ENCODE data around the gene PDS5B. TPM values are rescaled to one million over a fixed set of nuclear protein-coding genes. Genes with fewer than 3 reads are reported as not detected.
A peak's percentile ranks its signal among the peaks of the same experiment; 100 is the strongest.

PDS5B gene
- total and polyA plus RNA-seq, 7 experiments from 2014 or later = 36.0 to 68.0 (median 44.2) TPM

- H3K27ac Mint-ChIP-seq = no peak overlapping the region
- H3K9me3 ChIP-seq (ENCODE audit: control insufficient read depth in 2 of 3, low read length in 3 of 3) = no peaks in the 10 kb centered on the region
- H3K27ac ChIP-seq (ENCODE audit: low read depth, low read length) = no peak overlapping the region
- no peaks in the 10 kb centered on the region for H3K27me3 Mint-ChIP-seq
- H3K4me1 Mint-ChIP-seq = peaks cover 0 to 14% (median 0%) of the 10 kb centered on the region in 7 donors
- H3K4me3 Mint-ChIP-seq = no peak overlapping the region
- no peak overlapping the region for H3K4me3 ChIP-seq (ENCODE audit: low read length)
- no peak for DNase-seq
- ChIA-PET POLR2A (no interaction called here), CTCF (no interaction called here)
- intact Hi-C loops (cut with micrococcal nuclease) = no loop called here
- no peak for ATAC-seq
- H3K4me1 ChIP-seq (ENCODE audit: control insufficient read depth in 2 of 2, insufficient read depth in 2 of 2, low read length in 2 of 2) = no peaks in the 10 kb centered on the region
- peaks cover 8 to 46% (median 12%) of the 10 kb centered on the region in 3 experiments for H3K36me3 ChIP-seq (ENCODE audit: control insufficient read depth in 2 of 3, insufficient read depth in 3 of 3, low read length in 3 of 3)
- H3K9me3 Mint-ChIP-seq = peaks cover 0 to 11% (median 6%) of the 10 kb centered on the region in 11 donors
- peaks cover 36 to 78% (median 60%) of the 10 kb centered on the region in 5 donors for H3K36me3 Mint-ChIP-seq
- H3K27me3 ChIP-seq (ENCODE audit: control insufficient read depth in 2 of 2, insufficient read depth in 2 of 2, low read length in 2 of 2) = no peaks in the 10 kb centered on the region
Measured at GRCh38 chr13:32761472-32761871, 175.2 kb downstream of the PDS5B start.

- CTCF ChIA-PET = no interaction called here
- intact Hi-C loops (cut with micrococcal nuclease) = loop anchor here in 1 of 2 donors (2.0 kb wide), 1 partner anchor 14 kb away; no protein-coding TSS in a partner anchor
Measured at GRCh38 chr13:32779119-32779518, 192.9 kb downstream of the PDS5B start.

DNA sequence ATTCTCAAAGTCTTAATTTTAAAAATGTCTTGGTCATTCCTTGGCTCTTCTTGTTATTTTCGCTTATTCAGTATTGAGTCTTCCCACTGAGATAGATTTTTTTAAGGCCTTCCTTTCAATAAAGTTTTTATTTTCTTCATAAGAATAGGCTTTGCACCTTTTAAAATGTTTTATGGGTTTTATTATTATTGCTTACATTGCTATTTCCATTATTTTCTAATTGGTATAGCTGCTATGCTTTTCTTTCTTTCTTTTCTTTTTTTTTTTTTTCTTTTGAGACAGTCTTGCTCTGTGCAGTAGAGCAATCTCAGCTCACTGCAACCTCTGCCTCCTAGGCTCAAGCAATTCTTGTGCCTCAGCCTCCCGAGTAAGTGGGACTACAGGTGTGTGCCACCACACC is 195.7 kb downstream of the PDS5B start:
- POLR2A ChIA-PET = interaction anchor here (0.6 to 2.1 kb wide), 2 partner anchors 11 to 745 kb away, joined by 3 to 5 read pairs; no protein-coding TSS in a partner anchor
- ATAC-seq (no peak), DNase-seq (no peak)
- H3K27me3 ChIP-seq (ENCODE audit: control insufficient read depth in 2 of 2, insufficient read depth in 2 of 2, low read length in 2 of 2) = no peaks in the 10 kb centered on the region
- Mint-ChIP-seq H3K27me3 (no peaks in the 10 kb centered on the region), H3K9me3 (peaks cover 0 to 13% (median 4%) of the 10 kb centered on the region in 11 donors), H3K4me1 (peaks cover 19 to 39% (median 28%) of the 10 kb centered on the region in 7 donors), H3K27ac (peak overlapping the region in 6 of 9 donors; percentile 3 to 93 (median 36)), H3K4me3 (no peak overlapping the region), H3K36me3 (peaks cover 7 to 34% (median 27%) of the 10 kb centered on the region in 5 donors)
- peaks cover 0 to 4% (median 0%) of the 10 kb centered on the region in 3 experiments for H3K36me3 ChIP-seq (ENCODE audit: control insufficient read depth in 2 of 3, insufficient read depth in 3 of 3, low read length in 3 of 3)
- intact Hi-C loops (cut with micrococcal nuclease) = loop anchor here (5.0 kb wide), 2 partner anchors 105 to 235 kb away; partner anchors contain the start of gene KL (in 1 of the 2)
- no peaks in the 10 kb centered on the region for H3K9me3 ChIP-seq (ENCODE audit: control insufficient read depth in 2 of 3, low read length in 3 of 3)
- no peak overlapping the region for H3K27ac ChIP-seq (ENCODE audit: low read depth, low read length)
- H3K4me3 ChIP-seq (ENCODE audit: low read length) = no peak overlapping the region
- CTCF ChIA-PET = no interaction called here
- no peaks in the 10 kb centered on the region for H3K4me1 ChIP-seq (ENCODE audit: control insufficient read depth in 2 of 2, insufficient read depth in 2 of 2, low read length in 2 of 2)

More at GRCh38 chr13:32779119-32779518, 192.9 kb downstream of the PDS5B start:
- no peak overlapping the region for H3K4me3 Mint-ChIP-seq
- peaks cover 0 to 13% (median 4%) of the 10 kb centered on the region in 11 donors for H3K9me3 Mint-ChIP-seq
- Histone ChIP-seq H3K27ac (ENCODE audit: low read depth, low read length) (no peak overlapping the region), H3K9me3 (ENCODE audit: control insufficient read depth in 2 of 3, low read length in 3 of 3) (no peaks in the 10 kb centered on the region), H3K4me1 (ENCODE audit: control insufficient read depth in 2 of 2, insufficient read depth in 2 of 2, low read length in 2 of 2) (no peaks in the 10 kb centered on the region), H3K4me3 (ENCODE audit: low read length) (no peak overlapping the region), H3K27me3 (ENCODE audit: control insufficient read depth in 2 of 2, insufficient read depth in 2 of 2, low read length in 2 of 2) (no peaks in the 10 kb centered on the region), H3K36me3 (ENCODE audit: control insufficient read depth in 2 of 3, insufficient read depth in 3 of 3, low read length in 3 of 3) (peaks cover 0 to 4% (median 0%) of the 10 kb centered on the region in 3 experiments)
- ATAC-seq = no peak
- H3K4me1 Mint-ChIP-seq = peaks cover 13 to 21% (median 16%) of the 10 kb centered on the region in 7 donors
- DNase-seq = no peak
- POLR2A ChIA-PET = interaction anchor here (0.7 kb wide), 1 partner anchor 10 kb away, joined by 7 read pairs; no protein-coding TSS in a partner anchor
- H3K27ac Mint-ChIP-seq = peak overlapping the region in 1 of 9 donors; percentile 75
- H3K27me3 Mint-ChIP-seq = no peaks in the 10 kb centered on the region
- peaks cover 7 to 35% (median 29%) of the 10 kb centered on the region in 5 donors for H3K36me3 Mint-ChIP-seq

DNA sequence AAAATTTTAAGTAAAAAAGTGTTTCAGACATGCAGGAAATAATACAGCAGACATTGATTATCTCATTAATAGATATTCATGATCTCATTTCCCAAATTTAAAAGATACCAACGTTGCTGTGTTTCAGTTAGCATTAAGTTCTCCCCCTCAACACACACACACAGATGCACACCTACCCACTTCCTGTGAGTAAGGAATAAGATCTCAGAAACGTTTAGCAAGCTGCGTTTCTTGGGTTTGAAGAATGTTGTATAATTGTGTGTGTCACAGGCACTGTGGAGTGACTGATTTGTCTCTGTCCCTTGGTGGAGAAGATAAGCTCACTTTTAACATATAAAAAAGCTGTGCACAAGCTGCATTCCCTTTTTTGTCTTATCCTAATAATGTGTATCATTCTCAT is 196.8 kb downstream of the PDS5B start:
- H3K4me3 ChIP-seq (ENCODE audit: low read length) = no peak overlapping the region
- H3K36me3 ChIP-seq (ENCODE audit: control insufficient read depth in 2 of 3, insufficient read depth in 3 of 3, low read length in 3 of 3) = peaks cover 0 to 4% (median 0%) of the 10 kb centered on the region in 3 experiments
- no peaks in the 10 kb centered on the region for H3K9me3 ChIP-seq (ENCODE audit: control insufficient read depth in 2 of 3, low read length in 3 of 3)
- ATAC-seq = peak; percentile 66
- Mint-ChIP-seq H3K9me3 (peaks cover 0 to 13% (median 4%) of the 10 kb centered on the region in 11 donors), H3K36me3 (peaks cover 7 to 40% (median 27%) of the 10 kb centered on the region in 5 donors), H3K27me3 (no peaks in the 10 kb centered on the region), H3K4me1 (peaks cover 19 to 39% (median 28%) of the 10 kb centered on the region in 7 donors), H3K27ac (peak overlapping the region; percentile 46 to 93 (median 83)), H3K4me3 (peak overlapping the region in 9 of 10 donors; percentile 43 to 81 (median 74))
- peak overlapping the region; percentile 40 for H3K27ac ChIP-seq (ENCODE audit: low read depth, low read length)
- H3K27me3 ChIP-seq (ENCODE audit: control insufficient read depth in 2 of 2, insufficient read depth in 2 of 2, low read length in 2 of 2) = no peaks in the 10 kb centered on the region
- no peaks in the 10 kb centered on the region for H3K4me1 ChIP-seq (ENCODE audit: control insufficient read depth in 2 of 2, insufficient read depth in 2 of 2, low read length in 2 of 2)
- ChIA-PET CTCF (no interaction called here), POLR2A (interaction anchor here (0.7 to 2.1 kb wide), 2 partner anchors 9 to 10 kb away, joined by 3 to 5 read pairs; no protein-coding TSS in a partner anchor)
- peak in 5 of 9 donors; percentile 21 to 46 (median 29) for DNase-seq
- intact Hi-C loops (cut with micrococcal nuclease) = loop anchor here (1.0 to 5.0 kb wide), 3 partner anchors 8 to 234 kb away; partner anchors contain the start of gene KL (in 1 of the 2)

DNA sequence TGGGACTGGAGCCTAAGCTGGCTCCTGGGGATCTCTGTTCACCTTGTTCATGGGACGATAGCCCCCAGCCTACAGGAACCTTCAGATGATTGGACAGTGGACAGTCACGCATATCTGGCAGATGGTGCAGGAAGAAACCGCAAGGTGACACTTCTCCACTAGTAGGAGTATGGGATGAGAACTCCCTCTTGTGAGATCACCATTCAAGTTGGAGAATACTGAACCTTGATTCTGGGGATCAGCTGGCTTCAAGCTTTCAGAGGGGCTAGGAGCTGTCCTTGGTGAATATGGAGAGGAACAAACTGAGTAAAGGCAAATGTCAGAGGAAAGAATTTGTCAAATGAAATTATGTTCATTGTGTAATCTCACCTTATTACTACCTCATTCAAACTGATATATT is 204.5 kb downstream of the PDS5B start:
- Histone ChIP-seq H3K4me3 (ENCODE audit: low read length) (no peak overlapping the region), H3K4me1 (ENCODE audit: control insufficient read depth in 2 of 2, insufficient read depth in 2 of 2, low read length in 2 of 2) (peaks cover 0 to 28% of the 10 kb centered on the region in 2 donors), H3K9me3 (ENCODE audit: control insufficient read depth in 2 of 3, low read length in 3 of 3) (no peaks in the 10 kb centered on the region), H3K36me3 (ENCODE audit: control insufficient read depth in 2 of 3, insufficient read depth in 3 of 3, low read length in 3 of 3) (no peaks in the 10 kb centered on the region), H3K27me3 (ENCODE audit: control insufficient read depth in 2 of 2, insufficient read depth in 2 of 2, low read length in 2 of 2) (no peaks in the 10 kb centered on the region), H3K27ac (ENCODE audit: low read depth, low read length) (no peak overlapping the region)
- intact Hi-C loops (cut with micrococcal nuclease) = loop anchor here (1.0 to 5.0 kb wide), 9 partner anchors 7 to 752 kb away; partner anchors contain the start of genes N4BP2L2 (in 1 of the 2) and PDS5B (in 1 of the 2)
- Mint-ChIP-seq H3K27ac (peak overlapping the region; percentile 44 to 94 (median 77)), H3K27me3 (no peaks in the 10 kb centered on the region), H3K36me3 (peaks cover 0 to 31% (median 7%) of the 10 kb centered on the region in 5 donors), H3K4me1 (peaks cover 22 to 62% (median 48%) of the 10 kb centered on the region in 7 donors), H3K9me3 (peaks cover 0 to 10% (median 1%) of the 10 kb centered on the region in 11 donors), H3K4me3 (peak overlapping the region in 6 of 10 donors; percentile 37 to 74 (median 60))
- ATAC-seq (no peak), DNase-seq (no peak)
- ChIA-PET CTCF (no interaction called here), POLR2A (interaction anchor here (0.9 kb wide), 1 partner anchor 67 kb away, joined by 3 read pairs; no protein-coding TSS in a partner anchor)

- Mint-ChIP-seq H3K27me3 (no peaks in the 10 kb centered on the region), H3K4me1 (peaks cover 25 to 64% (median 50%) of the 10 kb centered on the region in 7 donors), H3K36me3 (peaks cover 0 to 27% (median 8%) of the 10 kb centered on the region in 5 donors), H3K27ac (peak overlapping the region; percentile 77 to 96 (median 90)), H3K4me3 (peak overlapping the region; percentile 14 to 75 (median 59)), H3K9me3 (peaks cover 0 to 10% (median 1%) of the 10 kb centered on the region in 11 donors)
- peak in 7 of 9 donors; percentile 35 to 61 (median 47) for DNase-seq
- Histone ChIP-seq H3K27ac (ENCODE audit: low read depth, low read length) (peak overlapping the region; percentile 55), H3K9me3 (ENCODE audit: control insufficient read depth in 2 of 3, low read length in 3 of 3) (no peaks in the 10 kb centered on the region), H3K4me1 (ENCODE audit: control insufficient read depth in 2 of 2, insufficient read depth in 2 of 2, low read length in 2 of 2) (peaks cover 0 to 28% of the 10 kb centered on the region in 2 donors), H3K4me3 (ENCODE audit: low read length) (no peak overlapping the region), H3K27me3 (ENCODE audit: control insufficient read depth in 2 of 2, insufficient read depth in 2 of 2, low read length in 2 of 2) (no peaks in the 10 kb centered on the region), H3K36me3 (ENCODE audit: control insufficient read depth in 2 of 3, insufficient read depth in 3 of 3, low read length in 3 of 3) (no peaks in the 10 kb centered on the region)
- ChIA-PET POLR2A (interaction anchor here (1.2 to 1.9 kb wide), 2 partner anchors 9 to 11 kb away, joined by 3 to 5 read pairs; no protein-coding TSS in a partner anchor), CTCF (no interaction called here)
- peak; percentile 82 for ATAC-seq
- intact Hi-C loops (cut with micrococcal nuclease) = loop anchor here (1.0 to 5.0 kb wide), 9 partner anchors 8 to 751 kb away; partner anchors contain the start of genes N4BP2L2 (in 1 of the 2) and PDS5B (in 1 of the 2)
Measured at GRCh38 chr13:32791545-32792172, 205.4 kb downstream of the PDS5B start.
